Astrocyte (in vitro differentiated cells and primary cell): ENCODE measurements around the gene DIP2C. TPM values are rescaled to one million over a fixed set of nuclear protein-coding genes. Genes with fewer than 3 reads are reported as not detected.

Source experiments
- DNase-seq: peaks from one replicate; pipeline ENCODE4 v3.0.0-alpha.2; 2010; ENCODE audit warnings: low read depth
- FAIRE-seq: peaks from 2 replicates; lab custom pipeline; 2011; peaks lifted over from hg19 to GRCh38; lab: Jason Lieb, UNC
- H2AFZ ChIP-seq: 2 replicates; pipeline ENCODE4 v1.6.0; 2012; ENCODE audit warnings: low read depth, low read length, inconsistent platforms
- H3K27ac ChIP-seq: 2 replicates; pipeline ENCODE4 v1.5.1; 2011; ENCODE audit warnings: low read depth, low read length, inconsistent platforms
- H3K27me3 ChIP-seq: 2 replicates; pipeline ENCODE4 v1.6.0; 2011; ENCODE audit warnings: low read length, inconsistent platforms; ENCODE audit not compliant: insufficient read depth
- H3K36me3 ChIP-seq: 2 replicates; pipeline ENCODE4 v1.5.1; 2011; ENCODE audit warnings: low read length, inconsistent platforms; ENCODE audit not compliant: insufficient read depth
- H3K4me1 ChIP-seq: 2 replicates; pipeline ENCODE4 v1.5.1; 2011; ENCODE audit warnings: low read length, inconsistent platforms; ENCODE audit not compliant: insufficient read depth
- H3K4me2 ChIP-seq: 2 replicates; pipeline ENCODE4 v1.6.0; 2012; ENCODE audit warnings: low read length, inconsistent platforms
- H3K4me3 ChIP-seq: 2 replicates; pipeline ENCODE4 v1.5.1; 2011; ENCODE audit warnings: low read depth, mild to moderate bottlenecking, low read length, inconsistent platforms; ENCODE audit not compliant: insufficient read depth
- H3K79me2 ChIP-seq: 2 replicates; pipeline ENCODE4 v1.6.0; 2012; ENCODE audit warnings: mild to moderate bottlenecking, low read length, inconsistent platforms; ENCODE audit not compliant: insufficient read depth
- H3K9ac ChIP-seq: 2 replicates; pipeline ENCODE4 v1.6.0; 2012; ENCODE audit warnings: mild to moderate bottlenecking, low read length, inconsistent platforms
- H3K9me3 ChIP-seq: 2 replicates; pipeline ENCODE4 v1.5.1; 2012; ENCODE audit warnings: low read depth, mild to moderate bottlenecking, low read length, inconsistent platforms; ENCODE audit not compliant: insufficient read depth
- H4K20me1 ChIP-seq: 2 replicates; pipeline ENCODE4 v1.6.0; 2012; ENCODE audit warnings: low read length, inconsistent platforms; ENCODE audit not compliant: insufficient read depth
- H3K27ac Mint-ChIP-seq: one replicate; pipeline ENCODE4 v1.8.0; 2021; ENCODE audit warnings: mild to moderate bottlenecking, mixed read lengths; ENCODE audit not compliant: unreplicated experiment
- H3K27me3 Mint-ChIP-seq: one replicate; pipeline ENCODE4 v1.8.0; 2021; ENCODE audit warnings: low read depth, mixed read lengths; ENCODE audit not compliant: unreplicated experiment
- H3K36me3 Mint-ChIP-seq: one replicate; pipeline ENCODE4 v1.8.0; 2021; ENCODE audit warnings: low read depth, mixed read lengths; ENCODE audit not compliant: unreplicated experiment
- H3K4me1 Mint-ChIP-seq: one replicate; pipeline ENCODE4 v1.8.0; 2021; ENCODE audit warnings: low read depth, mixed read lengths; ENCODE audit not compliant: unreplicated experiment
- H3K4me3 Mint-ChIP-seq: one replicate; pipeline ENCODE4 v1.8.0; 2021; ENCODE audit warnings: mild to moderate bottlenecking, moderate library complexity, mixed read lengths; ENCODE audit not compliant: unreplicated experiment
- H3K9me3 Mint-ChIP-seq: one replicate; pipeline ENCODE4 v1.8.0; 2021; ENCODE audit warnings: mild to moderate bottlenecking, mixed read lengths; ENCODE audit not compliant: unreplicated experiment
- EZH2 ChIP-seq: IDR thresholded peaks from 2 replicates; pipeline ENCODE4 v1.6.1; 2012; ENCODE audit warnings: mild to moderate bottlenecking, low read length, inconsistent platforms; ENCODE audit not compliant: insufficient read depth
- total RNA-seq: library from RNA; stranded (reverse); gene quantifications from 2 replicates; pipeline ENCODE4 v1.2.1, GENCODE V29; 2021
- TF ChIP-seq, protein P1 (sequence below): IDR thresholded peaks from 2 replicates; pipeline ENCODE4 v1.5.1; 2011; ENCODE audit warnings: low read depth, mild to moderate bottlenecking, inconsistent platforms, low read length, moderate library complexity; ENCODE audit not compliant: insufficient read depth

DIP2C gene
- total RNA-seq, 1 donor from 2014 or later = 27.3 TPM

DNA sequence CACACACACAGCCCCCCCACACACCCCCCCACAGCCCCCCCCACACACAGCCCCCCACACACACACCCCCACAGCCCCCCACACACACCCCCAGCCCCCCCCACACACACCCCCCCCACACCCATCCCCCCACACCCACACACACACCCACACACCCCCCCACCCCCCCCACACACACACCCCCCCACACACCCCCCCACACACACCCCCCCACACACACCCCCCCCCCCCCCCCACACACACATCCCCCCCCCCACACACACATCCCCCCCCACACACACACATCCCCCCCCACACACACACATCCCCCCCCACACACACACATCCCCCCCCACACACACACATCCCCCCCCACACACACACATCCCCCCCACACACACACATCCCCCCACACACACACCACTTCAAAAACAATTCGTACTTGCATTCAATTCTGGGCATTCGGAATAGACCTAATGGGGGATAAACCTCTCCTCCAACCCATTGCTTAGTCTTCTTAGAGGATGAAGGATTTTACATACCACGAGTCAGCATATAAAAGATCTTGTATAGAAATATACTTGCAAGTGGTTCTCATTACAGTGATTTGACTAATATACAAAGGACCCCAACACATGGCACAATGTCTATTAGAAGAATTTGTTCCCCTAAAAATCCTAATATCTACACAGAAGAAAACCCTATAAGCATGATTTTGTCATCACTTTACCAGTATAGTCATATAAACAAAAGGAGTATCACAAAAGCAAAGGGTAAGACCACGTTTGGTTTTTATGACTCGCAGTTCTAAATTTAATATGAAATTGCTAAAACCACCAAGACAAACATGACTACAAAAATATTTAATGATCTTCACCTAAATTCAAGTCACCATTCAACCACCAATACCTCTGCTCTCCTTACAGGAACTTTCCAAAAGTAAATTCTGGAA, 80.9 kb downstream of the DIP2C start:
- Histone ChIP-seq H3K4me1 (peaks cover 29% of the 10 kb centered on the region), H2AFZ (no peak overlapping the region), H3K9me3 (no peaks in the 10 kb centered on the region), H3K36me3 (no peaks in the 10 kb centered on the region), H3K4me3 (no peak overlapping the region), H3K9ac (peak overlapping the region; percentile 14), H4K20me1 (peaks cover 4% of the 10 kb centered on the region), H3K79me2 (peaks cover 71% of the 10 kb centered on the region), H3K4me2 (no peak overlapping the region), H3K27ac (peak overlapping the region; percentile 32), H3K27me3 (no peaks in the 10 kb centered on the region)
- FAIRE-seq = no peak
- peaks cover 71% of the 10 kb centered on the region for H3K4me1 Mint-ChIP-seq
- H3K27me3 Mint-ChIP-seq = no peaks in the 10 kb centered on the region
- H3K36me3 Mint-ChIP-seq = peaks cover 3% of the 10 kb centered on the region
- no peaks in the 10 kb centered on the region for H3K9me3 Mint-ChIP-seq
- TF ChIP-seq EZH2 = no peak
- TF ChIP-seq, protein P1, sequence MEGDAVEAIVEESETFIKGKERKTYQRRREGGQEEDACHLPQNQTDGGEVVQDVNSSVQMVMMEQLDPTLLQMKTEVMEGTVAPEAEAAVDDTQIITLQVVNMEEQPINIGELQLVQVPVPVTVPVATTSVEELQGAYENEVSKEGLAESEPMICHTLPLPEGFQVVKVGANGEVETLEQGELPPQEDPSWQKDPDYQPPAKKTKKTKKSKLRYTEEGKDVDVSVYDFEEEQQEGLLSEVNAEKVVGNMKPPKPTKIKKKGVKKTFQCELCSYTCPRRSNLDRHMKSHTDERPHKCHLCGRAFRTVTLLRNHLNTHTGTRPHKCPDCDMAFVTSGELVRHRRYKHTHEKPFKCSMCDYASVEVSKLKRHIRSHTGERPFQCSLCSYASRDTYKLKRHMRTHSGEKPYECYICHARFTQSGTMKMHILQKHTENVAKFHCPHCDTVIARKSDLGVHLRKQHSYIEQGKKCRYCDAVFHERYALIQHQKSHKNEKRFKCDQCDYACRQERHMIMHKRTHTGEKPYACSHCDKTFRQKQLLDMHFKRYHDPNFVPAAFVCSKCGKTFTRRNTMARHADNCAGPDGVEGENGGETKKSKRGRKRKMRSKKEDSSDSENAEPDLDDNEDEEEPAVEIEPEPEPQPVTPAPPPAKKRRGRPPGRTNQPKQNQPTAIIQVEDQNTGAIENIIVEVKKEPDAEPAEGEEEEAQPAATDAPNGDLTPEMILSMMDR = no peak
- peak overlapping the region; percentile 13 for H3K27ac Mint-ChIP-seq
- H3K4me3 Mint-ChIP-seq = no peak overlapping the region
- no peak for DNase-seq

DNA sequence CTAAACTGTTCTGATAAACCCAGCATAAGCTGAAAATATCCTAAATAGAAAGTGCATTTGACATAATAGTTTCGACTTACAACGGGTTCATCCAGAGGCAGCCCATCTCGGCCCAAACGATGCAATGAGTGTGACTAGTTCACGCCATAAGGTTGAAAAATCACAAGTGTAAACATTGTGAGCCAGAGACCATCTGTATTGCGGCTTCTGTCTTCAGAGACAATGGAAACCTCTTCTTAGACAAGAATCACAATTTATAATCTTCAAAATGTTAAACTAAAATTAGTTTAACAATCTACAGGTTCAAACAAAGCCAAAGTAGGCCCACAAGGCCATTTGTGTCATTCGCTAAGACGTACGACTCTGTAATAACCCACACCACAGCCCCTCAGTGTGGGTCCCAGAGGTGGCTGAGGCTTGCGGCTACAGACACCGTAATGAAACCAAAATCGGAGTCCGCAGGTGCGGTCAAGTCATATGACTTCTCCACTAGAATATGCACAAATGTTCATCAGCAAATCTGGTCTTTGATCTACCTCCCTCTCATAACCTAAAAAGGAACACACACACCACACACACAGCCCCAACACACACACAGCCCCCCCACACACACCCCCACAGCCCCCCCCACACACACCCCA, 81.8 kb downstream of the DIP2C start:
- Histone ChIP-seq H2AFZ (no peak overlapping the region), H3K9me3 (no peaks in the 10 kb centered on the region), H3K36me3 (no peaks in the 10 kb centered on the region), H3K27ac (peak overlapping the region; percentile 81), H3K4me1 (peaks cover 29% of the 10 kb centered on the region), H3K4me2 (no peak overlapping the region), H3K27me3 (no peaks in the 10 kb centered on the region), H3K79me2 (peaks cover 71% of the 10 kb centered on the region), H3K4me3 (no peak overlapping the region), H4K20me1 (no peaks in the 10 kb centered on the region), H3K9ac (peak overlapping the region; percentile 34)
- peak; percentile 32 for DNase-seq
- Mint-ChIP-seq H3K36me3 (peaks cover under 1% of the 10 kb centered on the region), H3K4me3 (no peak overlapping the region), H3K27ac (peak overlapping the region; percentile 54), H3K27me3 (no peaks in the 10 kb centered on the region), H3K9me3 (no peaks in the 10 kb centered on the region), H3K4me1 (peaks cover 70% of the 10 kb centered on the region)
- FAIRE-seq = no peak
- TF ChIP-seq, protein P1 = no peak
- no peak for TF ChIP-seq EZH2
